CD14-positive monocyte (primary cell): Measurements from ENCODE around the gene SMG6. TPM values are rescaled to one million over a fixed set of nuclear protein-coding genes. Genes with fewer than 3 reads are reported as not detected.

Source experiments
- DNase-seq, 3 donors: peaks; one replicate each; pipeline ENCODE4 v3.0.0-alpha.2; 2011 to 2022
- H2AFZ ChIP-seq: 2 replicates; pipeline ENCODE4 v1.6.0; 2012; ENCODE audit warnings: mild to moderate bottlenecking, low read depth, low read length, inconsistent platforms; ENCODE audit not compliant: insufficient read depth, poor library complexity, severe bottlenecking
- H3K27ac ChIP-seq, 2 donors: 1 replicate in 1 of 2; 2 replicates in 1 of 2; pipeline ENCODE4 v1.5.1; 2012 to 2013; ENCODE audit warnings: low read length in 2 of 2, control low read depth in 1 of 2, inconsistent platforms in 1 of 2, low read depth in 1 of 2, mild to moderate bottlenecking in 1 of 2
- H3K27me3 ChIP-seq, 2 donors: one replicate each; pipeline versions ENCODE4 v1.6.0 to v1.6.1; 2011 to 2013; ENCODE audit warnings: low read length in 2 of 2; ENCODE audit not compliant: control insufficient read depth in 2 of 2, insufficient read depth in 2 of 2
- H3K36me3 ChIP-seq, 2 donors: replicated peaks in 1 of 2; 1 replicate in 1 of 2; 2 replicates in 1 of 2; pipeline versions ENCODE4 v1.5.1 to v1.6.1; 2012 to 2013; ENCODE audit warnings: low read length in 2 of 2, control low read depth in 1 of 2, inconsistent platforms in 1 of 2, mild to moderate bottlenecking in 1 of 2; ENCODE audit not compliant: insufficient read depth in 2 of 2, control insufficient read depth in 1 of 2
- H3K4me1 ChIP-seq, 2 donors: 1 replicate in 1 of 2; 2 replicates in 1 of 2; pipeline versions ENCODE4 v1.5.1 to v1.6.1; 2012 to 2013; ENCODE audit warnings: low read length in 2 of 2, control low read depth in 1 of 2, inconsistent platforms in 1 of 2, mild to moderate bottlenecking in 1 of 2, moderate library complexity in 1 of 2; ENCODE audit not compliant: insufficient read depth in 2 of 2, control insufficient read depth in 1 of 2
- H3K4me2 ChIP-seq: replicated peaks from 2 replicates; pipeline ENCODE3; 2012; ENCODE audit warnings: low read length, moderate library complexity, mild to moderate bottlenecking; ENCODE audit not compliant: poor library complexity, severe bottlenecking; ENCODE audit errors: extremely low read depth
- H3K4me3 ChIP-seq, 3 experiments: fragments of 200-600 bp in 1 of 3; sonication (generic) in 1 of 3; replicated peaks in 1 of 3; 1 replicate in 2 of 3; 2 replicates in 1 of 3; pipeline ENCODE4 v1.5.1; 2011 to 2013; ENCODE audit warnings: low read length in 3 of 3, mild to moderate bottlenecking in 3 of 3, control low read depth in 2 of 3, low read depth in 2 of 3, inconsistent platforms in 1 of 3, moderate library complexity in 1 of 3
- H3K79me2 ChIP-seq: 2 replicates; pipeline ENCODE4 v1.6.0; 2012; ENCODE audit warnings: mild to moderate bottlenecking, control low read depth, inconsistent platforms, low read length, moderate library complexity; ENCODE audit not compliant: insufficient read depth
- H3K9ac ChIP-seq: 2 replicates; pipeline ENCODE4 v1.6.0; 2017; ENCODE audit warnings: low read length, mild to moderate bottlenecking; ENCODE audit not compliant: insufficient read depth, poor library complexity, severe bottlenecking
- H3K9me3 ChIP-seq, 2 donors: replicated peaks in 1 of 2; 1 replicate in 1 of 2; 2 replicates in 1 of 2; pipeline versions ENCODE4 v1.5.1 to v1.6.1; 2012 to 2013; ENCODE audit warnings: low read length in 2 of 2, control low read depth in 1 of 2; ENCODE audit not compliant: control insufficient read depth in 1 of 2, insufficient read depth in 1 of 2
- H4K20me1 ChIP-seq: 2 replicates; pipeline ENCODE4 v1.6.0; 2012; ENCODE audit warnings: mild to moderate bottlenecking, low read length, control low read depth, moderate library complexity; ENCODE audit not compliant: insufficient read depth
- H3K27ac Mint-ChIP-seq, 7 donors: one replicate each; pipeline ENCODE4 v1.8.0; 2020; ENCODE audit warnings: mild to moderate bottlenecking in 7 of 7, mixed read lengths in 7 of 7, moderate library complexity in 6 of 7, inconsistent platforms in 2 of 7
- H3K27me3 Mint-ChIP-seq, 3 donors: one replicate each; pipeline ENCODE4 v1.8.0; 2021 to 2022; ENCODE audit warnings: low read depth in 3 of 3, mild to moderate bottlenecking in 3 of 3, mixed read lengths in 3 of 3, moderate library complexity in 3 of 3, inconsistent platforms in 1 of 3
- H3K36me3 Mint-ChIP-seq, 2 donors: one replicate each; pipeline ENCODE4 v1.8.0; 2020; ENCODE audit warnings: mixed read lengths in 2 of 2, inconsistent platforms in 1 of 2, mild to moderate bottlenecking in 1 of 2
- H3K4me1 Mint-ChIP-seq: one replicate; pipeline ENCODE4 v1.8.0; 2020; ENCODE audit warnings: mild to moderate bottlenecking, mixed read lengths
- H3K4me3 Mint-ChIP-seq, 2 donors: one replicate each; pipeline ENCODE4 v1.8.0; 2020; ENCODE audit warnings: mild to moderate bottlenecking in 2 of 2, mixed read lengths in 2 of 2, moderate library complexity in 1 of 2
- H3K9me3 Mint-ChIP-seq, 7 donors: one replicate each; pipeline ENCODE4 v1.8.0; 2020 to 2022; ENCODE audit warnings: mixed read lengths in 7 of 7, mild to moderate bottlenecking in 6 of 7, moderate library complexity in 6 of 7, inconsistent platforms in 2 of 7
- WGBS: methylation state at CpG from one replicate; pipeline ENCODE4 v1.1.5; 2013; ENCODE audit warnings: missing lambda C conversion rate; ENCODE audit not compliant: insufficient coverage; 5-methylcytosine and 5-hydroxymethylcytosine counted together
- intact Hi-C, 2 donors: fragments of 100-400 bp; cut with micrococcal nuclease; formaldehyde crosslinking; loops; one replicate each; pipeline versions ENCODE4 v1.15.0 to v1.15.1; 2023
- polyA plus RNA-seq, 3 donors: library from polyadenylated mRNA; depleted of rRNA in 1 of 3; unstranded in 2 of 3; stranded (reverse) in 1 of 3; fragments of 300-500 nt in 2 of 3; fragments of >200 nt in 1 of 3; fragmentation: Illumina TruSeq in 2 of 3; gene quantifications; 1 replicate in 2 of 3; 2 replicates in 1 of 3; pipeline ENCODE4 v1.2.3, GENCODE V29; 2012 to 2021
- TF ChIP-seq, protein P1 (sequence below): fragments of 200-600 bp; IDR thresholded peaks from one replicate; pipeline ENCODE4 v1.8.0; 2022; ENCODE audit warnings: antibody characterized with exemption, mild to moderate bottlenecking

The SMG6 gene
- polyA plus RNA-seq, 3 donors: 0.67 to 7.1 (median 1.1) TPM

DNA sequence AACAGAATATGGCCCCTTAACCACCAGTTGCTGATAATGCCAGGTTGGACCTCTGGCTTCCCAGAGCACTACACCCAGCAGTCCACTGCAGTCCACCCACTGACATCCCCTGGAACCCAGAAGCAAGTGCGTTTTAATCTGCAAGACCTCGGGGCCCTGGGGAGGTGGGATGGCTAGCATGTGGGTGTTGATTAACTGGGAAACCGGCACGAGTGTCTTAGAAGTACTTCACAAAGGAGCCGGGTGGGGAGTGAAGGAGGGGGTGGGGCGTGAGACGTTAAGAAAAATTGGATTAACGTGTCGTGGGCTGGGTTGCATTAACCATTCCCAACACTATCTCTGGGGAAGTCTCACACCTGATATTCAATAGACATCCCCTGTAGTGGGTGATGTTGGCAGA lies 254.8 kb downstream of the SMG6 start:
- Histone ChIP-seq H3K27ac (no peak overlapping the region), H3K27me3 (peaks cover 30 to 48% of the 10 kb centered on the region in 2 donors), H2AFZ (no peak overlapping the region), H3K4me3 (peak overlapping the region in 1 of 3 experiments; percentile 83), H4K20me1 (peaks cover 4% of the 10 kb centered on the region), H3K36me3 (peaks cover 0 to 11% of the 10 kb centered on the region in 2 donors), H3K4me2 (peak overlapping the region; percentile 98), H3K9ac (no peak overlapping the region), H3K9me3 (no peaks in the 10 kb centered on the region), H3K4me1 (peaks cover 18 to 34% of the 10 kb centered on the region in 2 donors), H3K79me2 (peaks cover under 1% of the 10 kb centered on the region)
- 20% methylated on average over 2 of the region's 9 CpGs for WGBS
- no peak for DNase-seq
- Mint-ChIP-seq H3K4me1 (peaks cover 25% of the 10 kb centered on the region), H3K27ac (peak overlapping the region in 4 of 7 donors; percentile 10 to 77 (median 48)), H3K27me3 (peaks cover 38 to 55% (median 47%) of the 10 kb centered on the region in 3 donors), H3K4me3 (peak overlapping the region; percentile 78 to 86), H3K36me3 (peaks cover 5 to 8% of the 10 kb centered on the region in 2 donors), H3K9me3 (peaks cover 0 to 16% (median 7%) of the 10 kb centered on the region in 7 donors)
- TF ChIP-seq, protein P1, sequence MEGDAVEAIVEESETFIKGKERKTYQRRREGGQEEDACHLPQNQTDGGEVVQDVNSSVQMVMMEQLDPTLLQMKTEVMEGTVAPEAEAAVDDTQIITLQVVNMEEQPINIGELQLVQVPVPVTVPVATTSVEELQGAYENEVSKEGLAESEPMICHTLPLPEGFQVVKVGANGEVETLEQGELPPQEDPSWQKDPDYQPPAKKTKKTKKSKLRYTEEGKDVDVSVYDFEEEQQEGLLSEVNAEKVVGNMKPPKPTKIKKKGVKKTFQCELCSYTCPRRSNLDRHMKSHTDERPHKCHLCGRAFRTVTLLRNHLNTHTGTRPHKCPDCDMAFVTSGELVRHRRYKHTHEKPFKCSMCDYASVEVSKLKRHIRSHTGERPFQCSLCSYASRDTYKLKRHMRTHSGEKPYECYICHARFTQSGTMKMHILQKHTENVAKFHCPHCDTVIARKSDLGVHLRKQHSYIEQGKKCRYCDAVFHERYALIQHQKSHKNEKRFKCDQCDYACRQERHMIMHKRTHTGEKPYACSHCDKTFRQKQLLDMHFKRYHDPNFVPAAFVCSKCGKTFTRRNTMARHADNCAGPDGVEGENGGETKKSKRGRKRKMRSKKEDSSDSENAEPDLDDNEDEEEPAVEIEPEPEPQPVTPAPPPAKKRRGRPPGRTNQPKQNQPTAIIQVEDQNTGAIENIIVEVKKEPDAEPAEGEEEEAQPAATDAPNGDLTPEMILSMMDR: no peak
- intact Hi-C loops: no loop called here

DNA sequence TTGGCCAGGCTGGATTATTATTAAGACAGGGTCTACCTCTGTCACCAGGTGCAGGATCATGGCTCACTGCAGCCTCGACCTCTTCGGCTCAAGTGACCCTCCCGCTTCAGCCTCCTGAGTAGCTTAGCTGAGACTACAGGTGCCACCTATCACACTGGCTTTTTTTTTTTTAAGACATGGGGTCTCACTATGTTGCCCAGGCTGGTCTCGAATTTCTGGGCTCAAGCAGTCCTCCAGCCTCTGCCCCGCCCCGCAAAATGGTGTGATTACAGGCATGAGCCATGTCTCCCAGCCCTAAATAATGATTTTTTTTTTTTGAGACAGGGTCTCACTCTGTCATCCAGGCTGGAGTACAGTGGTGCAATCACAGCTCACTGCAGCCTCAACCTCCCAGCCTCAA lies 256.0 kb downstream of the SMG6 start:
- H3K79me2 ChIP-seq: peaks cover 11% of the 10 kb centered on the region
- no peak overlapping the region for H3K27ac Mint-ChIP-seq
- no peak overlapping the region for H2AFZ ChIP-seq
- TF ChIP-seq, protein P1: no peak
- peaks cover 0 to 9% (median 3%) of the 10 kb centered on the region in 7 donors for H3K9me3 Mint-ChIP-seq
- peaks cover 21 to 37% of the 10 kb centered on the region in 2 donors for H3K27me3 ChIP-seq
- no peak overlapping the region for H3K4me3 Mint-ChIP-seq
- intact Hi-C loops: no loop called here
- peaks cover 16 to 32% of the 10 kb centered on the region in 2 donors for H3K4me1 ChIP-seq
- peaks cover 8 to 21% of the 10 kb centered on the region in 2 donors for H3K36me3 ChIP-seq
- 94% methylated on average over 6 of the region's 6 CpGs for whole genome bisulfite sequencing
- peaks cover 4% of the 10 kb centered on the region for H4K20me1 ChIP-seq
- no peak overlapping the region for H3K27ac ChIP-seq
- no peak overlapping the region for H3K4me2 ChIP-seq
- no peak overlapping the region for H3K9ac ChIP-seq
- H3K36me3 Mint-ChIP-seq: peaks cover 15 to 18% of the 10 kb centered on the region in 2 donors
- no peaks in the 10 kb centered on the region for H3K9me3 ChIP-seq
- H3K4me3 ChIP-seq: no peak overlapping the region
- no peak for DNase-seq
- peaks cover 27% of the 10 kb centered on the region for H3K4me1 Mint-ChIP-seq
- H3K27me3 Mint-ChIP-seq: peaks cover 31 to 46% (median 38%) of the 10 kb centered on the region in 3 donors
